GM12801 (cell line): Measurements from ENCODE around the gene NRG3.

ENCODE experiments used
- CTCF ChIP-seq: IDR thresholded peaks from one replicate; pipeline ENCODE4 v1.5.1; 2011; ENCODE audit warnings: control low read depth; ENCODE audit not compliant: insufficient read length; ENCODE audit errors: extremely low read depth

Gene NRG3

GRCh38 chr10:82075605-82076004, 200.6 kb downstream of the NRG3 start:
- TF ChIP-seq CTCF = no peak

- no peak for TF ChIP-seq CTCF
Measured at GRCh38 chr10:82084496-82084895, 209.5 kb downstream of the NRG3 start.

- no peak for TF ChIP-seq CTCF
Measured at GRCh38 chr10:82084904-82085303, 209.9 kb downstream of the NRG3 start.

GRCh38 chr10:82089327-82089726, 214.3 kb downstream of the NRG3 start:
- no peak for TF ChIP-seq CTCF

GRCh38 chr10:82091413-82091812, 216.4 kb downstream of the NRG3 start:
- TF ChIP-seq CTCF = no peak

- TF ChIP-seq CTCF = no peak
Measured at GRCh38 chr10:82092111-82092510, 217.1 kb downstream of the NRG3 start.

GRCh38 chr10:82124713-82125112, 249.7 kb downstream of the NRG3 start:
- no peak for TF ChIP-seq CTCF

- TF ChIP-seq CTCF = no peak
Measured at GRCh38 chr10:82128527-82128926, 253.5 kb downstream of the NRG3 start.
